ENCODE data around the gene TSPAN9. TPM values are rescaled to one million over a fixed set of nuclear protein-coding genes. Genes with fewer than 3 reads are reported as not detected.

Gene TSPAN9
- total and polyA plus RNA-seq, 4 donors, result 17.4 to 62.9 (median 34.2) TPM

DNA sequence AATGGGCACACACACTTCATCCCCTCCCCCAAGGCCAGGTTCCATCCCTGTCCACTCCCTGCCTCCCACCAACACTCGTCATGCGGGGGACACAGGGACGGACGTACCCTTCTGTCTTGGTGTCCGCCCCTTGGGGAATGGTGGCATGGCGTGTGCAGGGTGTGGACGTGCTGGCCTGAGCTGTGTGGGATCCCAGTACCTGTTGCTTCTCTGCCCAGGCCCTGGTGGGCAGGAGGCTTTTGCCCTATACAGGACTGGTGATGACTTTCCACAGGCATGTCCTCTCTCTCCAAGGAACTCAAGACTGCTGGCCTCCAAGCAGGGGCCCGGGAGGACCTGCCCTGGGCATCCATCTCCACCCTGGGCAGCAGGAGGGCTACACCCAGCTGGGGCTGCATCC, 218.0 kb downstream of the TSPAN9 start:
- no peaks in the 10 kb centered on the region for H3K9me3 ChIP-seq (ENCODE audit: control insufficient read depth in 4 of 4, low read length in 3 of 4)
- no peak overlapping the region for H3K27ac ChIP-seq (ENCODE audit: low read depth in 1 of 2, low read length in 2 of 2)
- H3K9ac ChIP-seq (ENCODE audit: low read depth in 1 of 2, low read length in 2 of 2), result no peak overlapping the region
- H3K36me3 ChIP-seq (ENCODE audit: control insufficient read depth in 4 of 4, insufficient read depth in 3 of 4, low read depth in 1 of 4, low read length in 3 of 4), result peaks cover 0 to 4% (median 0%) of the 10 kb centered on the region in 4 donors
- no peak for DNase-seq (ENCODE audit: low spot score)
- H3K4me3 ChIP-seq (ENCODE audit: low read depth in 1 of 3, low read length in 3 of 3), result no peak overlapping the region
- 94% methylated on average over 8 of the region's 8 CpGs for WGBS
- peaks cover 0 to 4% (median 3%) of the 10 kb centered on the region in 4 donors for H3K4me1 ChIP-seq (ENCODE audit: control insufficient read depth in 4 of 4, insufficient read depth in 4 of 4, low read length in 3 of 4)
- H3K27me3 ChIP-seq (ENCODE audit: control insufficient read depth in 4 of 4, insufficient read depth in 4 of 4, low read length in 3 of 4), result no peaks in the 10 kb centered on the region
- TF ChIP-seq, protein P1, sequence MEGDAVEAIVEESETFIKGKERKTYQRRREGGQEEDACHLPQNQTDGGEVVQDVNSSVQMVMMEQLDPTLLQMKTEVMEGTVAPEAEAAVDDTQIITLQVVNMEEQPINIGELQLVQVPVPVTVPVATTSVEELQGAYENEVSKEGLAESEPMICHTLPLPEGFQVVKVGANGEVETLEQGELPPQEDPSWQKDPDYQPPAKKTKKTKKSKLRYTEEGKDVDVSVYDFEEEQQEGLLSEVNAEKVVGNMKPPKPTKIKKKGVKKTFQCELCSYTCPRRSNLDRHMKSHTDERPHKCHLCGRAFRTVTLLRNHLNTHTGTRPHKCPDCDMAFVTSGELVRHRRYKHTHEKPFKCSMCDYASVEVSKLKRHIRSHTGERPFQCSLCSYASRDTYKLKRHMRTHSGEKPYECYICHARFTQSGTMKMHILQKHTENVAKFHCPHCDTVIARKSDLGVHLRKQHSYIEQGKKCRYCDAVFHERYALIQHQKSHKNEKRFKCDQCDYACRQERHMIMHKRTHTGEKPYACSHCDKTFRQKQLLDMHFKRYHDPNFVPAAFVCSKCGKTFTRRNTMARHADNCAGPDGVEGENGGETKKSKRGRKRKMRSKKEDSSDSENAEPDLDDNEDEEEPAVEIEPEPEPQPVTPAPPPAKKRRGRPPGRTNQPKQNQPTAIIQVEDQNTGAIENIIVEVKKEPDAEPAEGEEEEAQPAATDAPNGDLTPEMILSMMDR (IDR thresholded peaks at IDR 0.05; ENCODE audit: low read depth, low read length, missing input control), result no peak
- TF ChIP-seq EGR1 (IDR thresholded peaks at IDR 0.05; ENCODE audit: low read depth in 2 of 2), result no peak
- TF ChIP-seq FOXA2 (IDR thresholded peaks at IDR 0.05), result no peak
- TF ChIP-seq FOXA1 (IDR thresholded peaks at IDR 0.05), result no peak
- TF ChIP-seq ATF3 (IDR thresholded peaks at IDR 0.05), result no peak
- no peak for TF ChIP-seq SP1 (IDR thresholded peaks at IDR 0.05)
- TF ChIP-seq REST (IDR thresholded peaks at IDR 0.05), result no peak
- TF ChIP-seq HNF4G (IDR thresholded peaks at IDR 0.05), result no peak
- TF ChIP-seq HNF4A (conservative IDR thresholded peaks at IDR 0.05), result no peak
- TF ChIP-seq RXRA (IDR thresholded peaks at IDR 0.05), result no peak
- TF ChIP-seq TAF1 (conservative IDR thresholded peaks at IDR 0.05), result no peak

GRCh38 chr12:3295646-3296408, 218.6 kb downstream of the TSPAN9 start:
- no peak overlapping the region for H3K27ac ChIP-seq (ENCODE audit: low read depth in 1 of 2, low read length in 2 of 2)
- TF ChIP-seq HNF4A (conservative IDR thresholded peaks at IDR 0.05), result no peak
- no peak for TF ChIP-seq JUND (IDR thresholded peaks at IDR 0.05)
- TF ChIP-seq FOXA1 (IDR thresholded peaks at IDR 0.05), result no peak
- no peak for TF ChIP-seq SP1 (IDR thresholded peaks at IDR 0.05)
- no peak for TF ChIP-seq ZBTB33 (IDR thresholded peaks at IDR 0.05)
- no peak for TF ChIP-seq NR2F2 (IDR thresholded peaks at IDR 0.05)
- TF ChIP-seq RAD21 (IDR thresholded peaks at IDR 0.05), result no peak
- no peak for TF ChIP-seq REST (IDR thresholded peaks at IDR 0.05)
- TF ChIP-seq, protein P1 (IDR thresholded peaks at IDR 0.05; ENCODE audit: low read depth, low read length, missing input control), result no peak
- no peak for TF ChIP-seq RXRA (IDR thresholded peaks at IDR 0.05)
- TF ChIP-seq HNF4G (IDR thresholded peaks at IDR 0.05), result no peak
- no peak for TF ChIP-seq TAF1 (conservative IDR thresholded peaks at IDR 0.05)
- TF ChIP-seq FOXA2 (IDR thresholded peaks at IDR 0.05), result no peak
- TF ChIP-seq ATF3 (IDR thresholded peaks at IDR 0.05), result no peak
- no peak for TF ChIP-seq YY1 (IDR thresholded peaks at IDR 0.05)
- no peak for DNase-seq (ENCODE audit: low spot score)
- H3K9ac ChIP-seq (ENCODE audit: low read depth in 1 of 2, low read length in 2 of 2), result no peak overlapping the region
- H3K27me3 ChIP-seq (ENCODE audit: control insufficient read depth in 4 of 4, insufficient read depth in 4 of 4, low read length in 3 of 4), result no peaks in the 10 kb centered on the region
- H3K4me1 ChIP-seq (ENCODE audit: control insufficient read depth in 4 of 4, insufficient read depth in 4 of 4, low read length in 3 of 4), result peaks cover 0 to 9% (median 5%) of the 10 kb centered on the region in 4 donors
- 65% methylated on average over 16 of the region's 16 CpGs for WGBS
- H3K9me3 ChIP-seq (ENCODE audit: control insufficient read depth in 4 of 4, low read length in 3 of 4), result no peaks in the 10 kb centered on the region
- H3K36me3 ChIP-seq (ENCODE audit: control insufficient read depth in 4 of 4, insufficient read depth in 3 of 4, low read depth in 1 of 4, low read length in 3 of 4), result peaks cover 0 to 4% (median 0%) of the 10 kb centered on the region in 4 donors
- H3K4me3 ChIP-seq (ENCODE audit: low read depth in 1 of 3, low read length in 3 of 3), result no peak overlapping the region

Data from liver (tissue), 9 donors.